ENCODE data around the gene ESAM. TPM values are rescaled to one million over a fixed set of nuclear protein-coding genes. Genes with fewer than 3 reads are reported as not detected.

Gene ESAM
- total and polyA plus RNA-seq, 2 of the 8 experiments (the other 6 are each of a cell fraction or from before 2014, with no cell fraction given), result 0.09 TPM; not detected in 1

GRCh38 chr11:124801636-124802312, 39.7 kb upstream of the ESAM start (continued):
- TF ChIP-seq RBBP5 (IDR thresholded peaks at IDR 0.05; ENCODE audit: borderline replicate concordance, low read depth, low read length) (no peak), ZNF274 (IDR thresholded peaks at IDR 0.05; ENCODE audit: borderline replicate concordance, extremely low read depth, low read length) (no peak), GTF2F1 (IDR thresholded peaks at IDR 0.05; ENCODE audit: borderline replicate concordance, low read depth, low read length) (no peak), CHD2 (IDR thresholded peaks at IDR 0.05; ENCODE audit: low read length) (no peak), TAF7 (optimal IDR thresholded peaks at IDR 0.05; ENCODE audit: borderline replicate concordance, low read depth, low read length) (no peak), PHF8 (conservative IDR thresholded peaks at IDR 0.05; ENCODE audit: low read depth, low read length) (no peak), RNF2 (IDR thresholded peaks at IDR 0.05; ENCODE audit: borderline replicate concordance, low read depth, low read length, missing control alignments, poor library complexity, severe bottlenecking) (no peak), ASH2L (IDR thresholded peaks at IDR 0.05; ENCODE audit: low read length) (no peak), CBX5 (IDR thresholded peaks at IDR 0.05; ENCODE audit: low read depth, low read length) (no peak), GABPA (IDR thresholded peaks at IDR 0.05; ENCODE audit: borderline replicate concordance, insufficient read depth, low read length) (no peak), SUZ12 (IDR thresholded peaks at IDR 0.05; ENCODE audit: low read length) (no peak)
